ENCODE measurements around the gene AURKAIP1.
"Not testable (repeated sequence)": the region's sequence is repeated elsewhere in the genome, so short reads cannot be mapped to it uniquely, and the experiment has no call there.

The AURKAIP1 gene

GRCh38 chr1:1391225-1391624, 16.2 kb upstream of the AURKAIP1 start:
- TF ChIP-seq CTCF (IDR thresholded peaks at IDR 0.05; ENCODE audit: control insufficient read depth, insufficient read depth, low read depth, low read length, missing control alignments), result no peak
- H3K4me3 ChIP-seq (ENCODE audit: control insufficient read depth, low read depth, low read length), result no peak overlapping the region
- DNase-seq (ENCODE audit: low read depth), result no peak

- no peak for TF ChIP-seq CTCF (IDR thresholded peaks at IDR 0.05; ENCODE audit: control insufficient read depth, insufficient read depth, low read depth, low read length, missing control alignments)
- H3K4me3 ChIP-seq (ENCODE audit: control insufficient read depth, low read depth, low read length), result no peak overlapping the region
- DNase-seq (ENCODE audit: low read depth), result no peak
Measured at GRCh38 chr1:1390675-1391074, 15.7 kb upstream of the AURKAIP1 start.

- no peak for TF ChIP-seq CTCF (IDR thresholded peaks at IDR 0.05; ENCODE audit: control insufficient read depth, insufficient read depth, low read depth, low read length, missing control alignments)
- H3K4me3 ChIP-seq (ENCODE audit: control insufficient read depth, low read depth, low read length), result no peak overlapping the region
- no peak for DNase-seq (ENCODE audit: low read depth)
Measured at GRCh38 chr1:1388078-1388472, 13.1 kb upstream of the AURKAIP1 start.

- DNase-seq (ENCODE audit: low read depth), result no peak
- no peak overlapping the region for H3K4me3 ChIP-seq (ENCODE audit: control insufficient read depth, low read depth, low read length)
- no peak for TF ChIP-seq CTCF (IDR thresholded peaks at IDR 0.05; ENCODE audit: control insufficient read depth, insufficient read depth, low read depth, low read length, missing control alignments)
Measured at GRCh38 chr1:1387098-1388077, 12.4 kb upstream of the AURKAIP1 start.

- DNase-seq (ENCODE audit: low read depth), result no peak
- H3K4me3 ChIP-seq (ENCODE audit: control insufficient read depth, low read depth, low read length), result no peak overlapping the region
- TF ChIP-seq CTCF (IDR thresholded peaks at IDR 0.05; ENCODE audit: control insufficient read depth, insufficient read depth, low read depth, low read length, missing control alignments), result no peak
Measured at GRCh38 chr1:1385931-1386330, 10.9 kb upstream of the AURKAIP1 start.

- not testable (repeated sequence) for H3K4me3 ChIP-seq (ENCODE audit: control insufficient read depth, low read depth, low read length); DNase-seq (ENCODE audit: low read depth)
Measured at GRCh38 chr1:1385339-1385738, 10.3 kb upstream of the AURKAIP1 start.

- no peak overlapping the region for H3K4me3 ChIP-seq (ENCODE audit: control insufficient read depth, low read depth, low read length)
- no peak for DNase-seq (ENCODE audit: low read depth)
- TF ChIP-seq CTCF (IDR thresholded peaks at IDR 0.05; ENCODE audit: control insufficient read depth, insufficient read depth, low read depth, low read length, missing control alignments), result no peak
Measured at GRCh38 chr1:1381294-1381693, 6.3 kb upstream of the AURKAIP1 start.

All from AG09309 (cell line).